ENCODE measurements around the gene EVA1A.
"Not testable (repeated sequence)": the region's sequence is repeated elsewhere in the genome, so short reads cannot be mapped to it uniquely, and the experiment has no call there.

EVA1A gene

GRCh38 chr2:75498907-75499306 lies 61.8 kb downstream of the EVA1A start:
- Histone ChIP-seq H3K4me1 (ENCODE audit: control insufficient read depth, insufficient read depth, low read length) (no peaks in the 10 kb centered on the region), H3K4me3 (ENCODE audit: insufficient read depth, low read depth, low read length) (no peak overlapping the region), H3K36me3 (ENCODE audit: control insufficient read depth, insufficient read depth, low read length) (no peaks in the 10 kb centered on the region), H3K27ac (ENCODE audit: insufficient read depth, low read depth, low read length, poor library complexity, severe bottlenecking) (no peak overlapping the region), H3K9me3 (ENCODE audit: control insufficient read depth, low read length) (no peaks in the 10 kb centered on the region), H3K27me3 (ENCODE audit: control insufficient read depth, insufficient read depth, low read length, poor library complexity, severe bottlenecking) (no peaks in the 10 kb centered on the region)

- H3K4me3 ChIP-seq (ENCODE audit: insufficient read depth, low read depth, low read length) = no peak overlapping the region
- H3K27ac ChIP-seq (ENCODE audit: insufficient read depth, low read depth, low read length, poor library complexity, severe bottlenecking) = no peak overlapping the region
- no peaks in the 10 kb centered on the region for H3K4me1 ChIP-seq (ENCODE audit: control insufficient read depth, insufficient read depth, low read length)
- no peaks in the 10 kb centered on the region for H3K27me3 ChIP-seq (ENCODE audit: control insufficient read depth, insufficient read depth, low read length, poor library complexity, severe bottlenecking)
- WGBS, 2 experiments = 78 to 81% methylated on average over 5 of the region's 5 CpGs
- H3K9me3 ChIP-seq (ENCODE audit: control insufficient read depth, low read length) = no peaks in the 10 kb centered on the region
- no peaks in the 10 kb centered on the region for H3K36me3 ChIP-seq (ENCODE audit: control insufficient read depth, insufficient read depth, low read length)
Observed at GRCh38 chr2:75497256-75497655, 63.5 kb downstream of the EVA1A start.

GRCh38 chr2:75495862-75496261 lies 64.9 kb downstream of the EVA1A start:
- Histone ChIP-seq H3K27ac (ENCODE audit: insufficient read depth, low read depth, low read length, poor library complexity, severe bottlenecking) (no peak overlapping the region), H3K9me3 (ENCODE audit: control insufficient read depth, low read length) (no peaks in the 10 kb centered on the region), H3K36me3 (ENCODE audit: control insufficient read depth, insufficient read depth, low read length) (no peaks in the 10 kb centered on the region), H3K27me3 (ENCODE audit: control insufficient read depth, insufficient read depth, low read length, poor library complexity, severe bottlenecking) (no peaks in the 10 kb centered on the region), H3K4me3 (ENCODE audit: insufficient read depth, low read depth, low read length) (no peak overlapping the region), H3K4me1 (ENCODE audit: control insufficient read depth, insufficient read depth, low read length) (no peaks in the 10 kb centered on the region)
- 78 to 82% methylated on average over 2 of the region's 2 CpGs for WGBS, 2 experiments

- no peaks in the 10 kb centered on the region for H3K4me1 ChIP-seq (ENCODE audit: control insufficient read depth, insufficient read depth, low read length)
- WGBS, 2 experiments = 91 to 97% methylated on average over 6 of the region's 6 CpGs
- H3K4me3 ChIP-seq (ENCODE audit: insufficient read depth, low read depth, low read length) = no peak overlapping the region
- H3K9me3 ChIP-seq (ENCODE audit: control insufficient read depth, low read length) = no peaks in the 10 kb centered on the region
- no peaks in the 10 kb centered on the region for H3K27me3 ChIP-seq (ENCODE audit: control insufficient read depth, insufficient read depth, low read length, poor library complexity, severe bottlenecking)
- no peaks in the 10 kb centered on the region for H3K36me3 ChIP-seq (ENCODE audit: control insufficient read depth, insufficient read depth, low read length)
- no peak overlapping the region for H3K27ac ChIP-seq (ENCODE audit: insufficient read depth, low read depth, low read length, poor library complexity, severe bottlenecking)
Observed at GRCh38 chr2:75494137-75494769, 66.5 kb downstream of the EVA1A start.

GRCh38 chr2:75493230-75493629 lies 67.5 kb downstream of the EVA1A start:
- Histone ChIP-seq H3K4me3 (ENCODE audit: insufficient read depth, low read depth, low read length) (no peak overlapping the region), H3K27me3 (ENCODE audit: control insufficient read depth, insufficient read depth, low read length, poor library complexity, severe bottlenecking) (no peaks in the 10 kb centered on the region), H3K4me1 (ENCODE audit: control insufficient read depth, insufficient read depth, low read length) (no peaks in the 10 kb centered on the region), H3K36me3 (ENCODE audit: control insufficient read depth, insufficient read depth, low read length) (no peaks in the 10 kb centered on the region), H3K9me3 (ENCODE audit: control insufficient read depth, low read length) (no peaks in the 10 kb centered on the region), H3K27ac (ENCODE audit: insufficient read depth, low read depth, low read length, poor library complexity, severe bottlenecking) (no peak overlapping the region)
- 95 to 96% methylated on average over 25 of the region's 25 CpGs for WGBS, 2 experiments

- H3K36me3 ChIP-seq (ENCODE audit: control insufficient read depth, insufficient read depth, low read length) = no peaks in the 10 kb centered on the region
- no peaks in the 10 kb centered on the region for H3K4me1 ChIP-seq (ENCODE audit: control insufficient read depth, insufficient read depth, low read length)
- no peaks in the 10 kb centered on the region for H3K9me3 ChIP-seq (ENCODE audit: control insufficient read depth, low read length)
- no peak overlapping the region for H3K4me3 ChIP-seq (ENCODE audit: insufficient read depth, low read depth, low read length)
- H3K27me3 ChIP-seq (ENCODE audit: control insufficient read depth, insufficient read depth, low read length, poor library complexity, severe bottlenecking) = no peaks in the 10 kb centered on the region
- no peak overlapping the region for H3K27ac ChIP-seq (ENCODE audit: insufficient read depth, low read depth, low read length, poor library complexity, severe bottlenecking)
- 91 to 92% methylated on average over 4 of the region's 4 CpGs for WGBS, 2 experiments
Observed at GRCh38 chr2:75491129-75491753, 69.5 kb downstream of the EVA1A start.

GRCh38 chr2:75489721-75490120 lies 71.0 kb downstream of the EVA1A start:
- H3K4me1 ChIP-seq (ENCODE audit: control insufficient read depth, insufficient read depth, low read length) = no peaks in the 10 kb centered on the region
- 90 to 97% methylated on average over 2 of the region's 2 CpGs for WGBS, 2 experiments
- no peak overlapping the region for H3K27ac ChIP-seq (ENCODE audit: insufficient read depth, low read depth, low read length, poor library complexity, severe bottlenecking)
- no peaks in the 10 kb centered on the region for H3K36me3 ChIP-seq (ENCODE audit: control insufficient read depth, insufficient read depth, low read length)
- no peaks in the 10 kb centered on the region for H3K9me3 ChIP-seq (ENCODE audit: control insufficient read depth, low read length)
- H3K27me3 ChIP-seq (ENCODE audit: control insufficient read depth, insufficient read depth, low read length, poor library complexity, severe bottlenecking) = no peaks in the 10 kb centered on the region
- no peak overlapping the region for H3K4me3 ChIP-seq (ENCODE audit: insufficient read depth, low read depth, low read length)

GRCh38 chr2:75488157-75488556 lies 72.6 kb downstream of the EVA1A start:
- H3K4me1 ChIP-seq (ENCODE audit: control insufficient read depth, insufficient read depth, low read length) = no peaks in the 10 kb centered on the region
- H3K36me3 ChIP-seq (ENCODE audit: control insufficient read depth, insufficient read depth, low read length) = no peaks in the 10 kb centered on the region
- WGBS, 2 experiments = 86% methylated on average over 1 of the region's 1 CpG
- no peaks in the 10 kb centered on the region for H3K9me3 ChIP-seq (ENCODE audit: control insufficient read depth, low read length)
- H3K4me3 ChIP-seq (ENCODE audit: insufficient read depth, low read depth, low read length) = no peak overlapping the region
- no peaks in the 10 kb centered on the region for H3K27me3 ChIP-seq (ENCODE audit: control insufficient read depth, insufficient read depth, low read length, poor library complexity, severe bottlenecking)
- H3K27ac ChIP-seq (ENCODE audit: insufficient read depth, low read depth, low read length, poor library complexity, severe bottlenecking) = no peak overlapping the region

- not testable (repeated sequence) for H3K36me3 ChIP-seq (ENCODE audit: control insufficient read depth, insufficient read depth, low read length); H3K27ac ChIP-seq (ENCODE audit: insufficient read depth, low read depth, low read length, poor library complexity, severe bottlenecking); H3K9me3 ChIP-seq (ENCODE audit: control insufficient read depth, low read length); H3K27me3 ChIP-seq (ENCODE audit: control insufficient read depth, insufficient read depth, low read length, poor library complexity, severe bottlenecking); H3K4me3 ChIP-seq (ENCODE audit: insufficient read depth, low read depth, low read length); H3K4me1 ChIP-seq (ENCODE audit: control insufficient read depth, insufficient read depth, low read length)
- 94 to 95% methylated on average over 2 of the region's 2 CpGs for WGBS, 2 experiments
Observed at GRCh38 chr2:75486735-75487134, 74.0 kb downstream of the EVA1A start.

GRCh38 chr2:75484840-75485239 lies 75.9 kb downstream of the EVA1A start:
- 80 to 97% methylated on average over 1 of the region's 1 CpG for WGBS, 2 experiments
- H3K36me3 ChIP-seq (ENCODE audit: control insufficient read depth, insufficient read depth, low read length) = no peaks in the 10 kb centered on the region
- H3K27me3 ChIP-seq (ENCODE audit: control insufficient read depth, insufficient read depth, low read length, poor library complexity, severe bottlenecking) = no peaks in the 10 kb centered on the region

More at GRCh38 chr2:75484840-75485239, 75.9 kb downstream of the EVA1A start:
- no peaks in the 10 kb centered on the region for H3K4me1 ChIP-seq (ENCODE audit: control insufficient read depth, insufficient read depth, low read length)
- no peaks in the 10 kb centered on the region for H3K9me3 ChIP-seq (ENCODE audit: control insufficient read depth, low read length)
- H3K27ac ChIP-seq (ENCODE audit: insufficient read depth, low read depth, low read length, poor library complexity, severe bottlenecking) = no peak overlapping the region
- H3K4me3 ChIP-seq (ENCODE audit: insufficient read depth, low read depth, low read length) = no peak overlapping the region
